Karpas-422 (cell line): ENCODE data around the gene TTC21A. TPM values are rescaled to one million over a fixed set of nuclear protein-coding genes. Genes with fewer than 3 reads are reported as not detected.

Experiments
- DNase-seq: peaks from one replicate; pipeline ENCODE4 v3.0.0-alpha.2; 2015
- H2AFZ ChIP-seq: fragments of 200-600 bp; sonication (generic); 2 replicates; pipeline ENCODE4 v1.6.1; 2014; ENCODE audit warnings: antibody characterized with exemption, low read length, mixed read lengths
- H3K27ac ChIP-seq: fragments of 200-600 bp; sonication (generic); 2 replicates; pipeline ENCODE4 v1.5.1; 2014; ENCODE audit warnings: mild to moderate bottlenecking, low read length, moderate library complexity
- H3K27me3 ChIP-seq: fragments of 200-600 bp; sonication (generic); 2 replicates; pipeline ENCODE4 v1.6.1; 2014; ENCODE audit warnings: low read length, mixed read lengths
- H3K36me3 ChIP-seq: fragments of 200-600 bp; sonication (generic); 2 replicates; pipeline ENCODE4 v1.6.1; 2014; ENCODE audit warnings: low read length, mixed read lengths; ENCODE audit not compliant: insufficient read depth
- H3K4me1 ChIP-seq: fragments of 200-600 bp; sonication (generic); 2 replicates; pipeline ENCODE4 v1.6.1; 2014; ENCODE audit warnings: mild to moderate bottlenecking, low read length, mixed read lengths
- H3K4me2 ChIP-seq: fragments of 200-600 bp; sonication (generic); 2 replicates; pipeline ENCODE4 v1.6.1; 2014; ENCODE audit warnings: low read length, low read depth, mild to moderate bottlenecking; ENCODE audit not compliant: poor library complexity, severe bottlenecking
- H3K4me3 ChIP-seq: fragments of 200-600 bp; sonication (generic); 2 replicates; pipeline ENCODE4 v1.5.1; 2014; ENCODE audit warnings: mild to moderate bottlenecking, antibody characterized with exemption, low read length, mixed read lengths
- H3K79me2 ChIP-seq: fragments of 200-600 bp; sonication (generic); 2 replicates; pipeline ENCODE4 v1.6.1; 2014; ENCODE audit warnings: mild to moderate bottlenecking, low read length, mixed read lengths
- H3K9ac ChIP-seq: fragments of 200-600 bp; sonication (generic); 2 replicates; pipeline ENCODE4 v1.6.0; 2014; ENCODE audit warnings: low read length
- H3K9me2 ChIP-seq: fragments of 200-600 bp; sonication (generic), shearing (Covaris generic); replicated peaks from 2 replicates; pipeline ENCODE4 v1.6.0; 2014; ENCODE audit warnings: mild to moderate bottlenecking, low read length, moderate library complexity; ENCODE audit not compliant: insufficient read depth
- H3K9me3 ChIP-seq: fragments of 300-700, 200-600 bp; sonication (generic); 2 replicates; pipeline ENCODE4 v1.6.1; 2014; ENCODE audit warnings: low read length, mixed read lengths
- H4K20me1 ChIP-seq: fragments of 200-600 bp; sonication (generic); 2 replicates; pipeline ENCODE4 v1.6.1; 2014; ENCODE audit warnings: mild to moderate bottlenecking, antibody characterized with exemption, low read length, low read depth; ENCODE audit not compliant: insufficient read depth
- small RNA-seq: library from RNA; depleted of rRNA; stranded (forward); fragments of <200 nt; gene quantifications from one replicate; pipeline ENCODE3, GENCODE V24; 2014
- total RNA-seq: library from RNA; depleted of rRNA; stranded (reverse); fragments of >200 nt; shearing (Covaris generic); gene quantifications from 2 replicates; pipeline ENCODE4 v1.2.3, GENCODE V29; 2014; ENCODE audit warnings: low replicate concordance; rRNA removed

TTC21A gene
- total RNA-seq, 1 experiment from 2014 or later = 9.5 TPM

- Histone ChIP-seq H3K4me3 (no peak overlapping the region), H3K9me2 (no peaks in the 10 kb centered on the region), H3K4me2 (no peak overlapping the region), H3K36me3 (no peaks in the 10 kb centered on the region), H3K79me2 (no peaks in the 10 kb centered on the region), H3K27ac (no peak overlapping the region), H3K9me3 (no peaks in the 10 kb centered on the region), H3K27me3 (no peaks in the 10 kb centered on the region), H2AFZ (no peak overlapping the region), H3K9ac (no peak overlapping the region), H4K20me1 (0 out of 2 replicates have a peak, but pooled peaks cover 4% of the 10 kb centered on the region), H3K4me1 (peaks cover 3% of the 10 kb centered on the region)
- no peak for DNase-seq
These were observed 78.6 kb downstream of the TTC21A start for GRCh38 chr3:39185959-39186691.

- H3K4me1 ChIP-seq = no peaks in the 10 kb centered on the region
These were observed 79.2 kb downstream of the TTC21A start for GRCh38 chr3:39186692-39187151.

GRCh38 chr3:39187372-39188155 is 80.1 kb downstream of the TTC21A start:
- no peaks in the 10 kb centered on the region for H3K9me2 ChIP-seq
- 0 out of 2 replicates have a peak, but pooled peaks cover 4% of the 10 kb centered on the region for H4K20me1 ChIP-seq
- no peaks in the 10 kb centered on the region for H3K4me1 ChIP-seq
- H3K27me3 ChIP-seq = no peaks in the 10 kb centered on the region
- no peaks in the 10 kb centered on the region for H3K36me3 ChIP-seq
- H3K9ac ChIP-seq = no peak overlapping the region
- H3K27ac ChIP-seq = no peak overlapping the region
- no peak overlapping the region for H2AFZ ChIP-seq
- H3K4me3 ChIP-seq = no peak overlapping the region
- no peak for DNase-seq
- no peaks in the 10 kb centered on the region for H3K9me3 ChIP-seq
- no peak overlapping the region for H3K4me2 ChIP-seq
- no peaks in the 10 kb centered on the region for H3K79me2 ChIP-seq

More at GRCh38 chr3:39186692-39187151, 79.2 kb downstream of the TTC21A start:
- Histone ChIP-seq H3K9ac (no peak overlapping the region), H3K4me2 (no peak overlapping the region), H4K20me1 (0 out of 2 replicates have a peak, but pooled peaks cover 4% of the 10 kb centered on the region), H3K9me3 (no peaks in the 10 kb centered on the region), H2AFZ (no peak overlapping the region), H3K79me2 (no peaks in the 10 kb centered on the region), H3K9me2 (no peaks in the 10 kb centered on the region), H3K4me3 (no peak overlapping the region), H3K27me3 (no peaks in the 10 kb centered on the region), H3K36me3 (no peaks in the 10 kb centered on the region), H3K27ac (no peak overlapping the region)
- DNase-seq = no peak

Small RNA genes within 50 kb of the gene (small RNA-seq; reads per million reads assigned to genes)
- not detected for gene RF00017

Other genes starting within 250 kb of the TTC21A start
- gene SCN11A, start 55.7 kb upstream of the TTC21A start, total RNA-seq = 0.07 TPM in 1 of 2 replicates, not detected in the other
- gene WDR48, start 55.7 kb upstream of the TTC21A start, total RNA-seq = 23.7 and 27.7 TPM in 2 replicates
- gene GORASP1, start 53 bp upstream of the TTC21A start, total RNA-seq = 38.5 and 51.8 TPM in 2 replicates
- gene CSRNP1, start 45.9 kb downstream of the TTC21A start, total RNA-seq = 10.3 and 11.1 TPM in 2 replicates
- gene XIRP1, start 84.9 kb downstream of the TTC21A start, total RNA-seq = not detected in 2 replicates
- gene CX3CR1, start 172.4 kb downstream of the TTC21A start, total RNA-seq = 0.48 TPM in 1 of 2 replicates, not detected in the other
- not detected in 2 replicates for gene CCR8, start 222.0 kb downstream of the TTC21A start, total RNA-seq